Measurements from ENCODE around the gene SIAH2.
A peak's percentile ranks its signal among the peaks of the same experiment; 100 is the strongest.

The SIAH2 gene

GRCh38 chr3:150703299-150703755, 59.6 kb downstream of the SIAH2 start:
- H3K4me3 ChIP-seq (ENCODE audit: low read depth, low read length), result peak overlapping the region; percentile 61
- TF ChIP-seq CTCF (IDR thresholded peaks at IDR 0.05; ENCODE audit: borderline replicate concordance, insufficient read depth, low read depth, low read length), result no peak

- H3K4me3 ChIP-seq (ENCODE audit: low read depth, low read length), result no peak overlapping the region
- no peak for TF ChIP-seq CTCF (IDR thresholded peaks at IDR 0.05; ENCODE audit: borderline replicate concordance, insufficient read depth, low read depth, low read length)
Measured at GRCh38 chr3:150699068-150699639, 63.8 kb downstream of the SIAH2 start.

GRCh38 chr3:150697646-150698045, 65.3 kb downstream of the SIAH2 start:
- H3K4me3 ChIP-seq (ENCODE audit: low read depth, low read length), result no peak overlapping the region
- no peak for TF ChIP-seq CTCF (IDR thresholded peaks at IDR 0.05; ENCODE audit: borderline replicate concordance, insufficient read depth, low read depth, low read length)

- no peak overlapping the region for H3K4me3 ChIP-seq (ENCODE audit: low read depth, low read length)
- no peak for TF ChIP-seq CTCF (IDR thresholded peaks at IDR 0.05; ENCODE audit: borderline replicate concordance, insufficient read depth, low read depth, low read length)
Measured at GRCh38 chr3:150691414-150692040, 71.4 kb downstream of the SIAH2 start.
